Esophagus muscularis mucosa (tissue), 3 donors: ENCODE data around the gene TKTL1.

Experiments
- CTCF ChIP-seq, 3 experiments: fragments of 200-600 bp in 2 of 3; fragments of 450-650 bp in 1 of 3; sonication (generic) in 2 of 3; IDR thresholded peaks; one replicate each; pipeline ENCODE4 v1.5.1; 2017 to 2019; ENCODE audit warnings: antibody characterized with exemption in 3 of 3, mild to moderate bottlenecking in 2 of 3, moderate library complexity in 1 of 3
- POLR2A ChIP-seq: fragments of 450-650 bp; IDR thresholded peaks from one replicate; pipeline ENCODE4 v1.6.1; 2017; ENCODE audit warnings: antibody characterized with exemption, moderate library complexity, mild to moderate bottlenecking, low read depth
- POLR2AphosphoS5 ChIP-seq, 2 donors: sonication (generic); formaldehyde crosslinking; IDR thresholded peaks; one replicate each; pipeline ENCODE4 v1.6.1; 2017; ENCODE audit warnings: antibody characterized with exemption in 2 of 2

DNA sequence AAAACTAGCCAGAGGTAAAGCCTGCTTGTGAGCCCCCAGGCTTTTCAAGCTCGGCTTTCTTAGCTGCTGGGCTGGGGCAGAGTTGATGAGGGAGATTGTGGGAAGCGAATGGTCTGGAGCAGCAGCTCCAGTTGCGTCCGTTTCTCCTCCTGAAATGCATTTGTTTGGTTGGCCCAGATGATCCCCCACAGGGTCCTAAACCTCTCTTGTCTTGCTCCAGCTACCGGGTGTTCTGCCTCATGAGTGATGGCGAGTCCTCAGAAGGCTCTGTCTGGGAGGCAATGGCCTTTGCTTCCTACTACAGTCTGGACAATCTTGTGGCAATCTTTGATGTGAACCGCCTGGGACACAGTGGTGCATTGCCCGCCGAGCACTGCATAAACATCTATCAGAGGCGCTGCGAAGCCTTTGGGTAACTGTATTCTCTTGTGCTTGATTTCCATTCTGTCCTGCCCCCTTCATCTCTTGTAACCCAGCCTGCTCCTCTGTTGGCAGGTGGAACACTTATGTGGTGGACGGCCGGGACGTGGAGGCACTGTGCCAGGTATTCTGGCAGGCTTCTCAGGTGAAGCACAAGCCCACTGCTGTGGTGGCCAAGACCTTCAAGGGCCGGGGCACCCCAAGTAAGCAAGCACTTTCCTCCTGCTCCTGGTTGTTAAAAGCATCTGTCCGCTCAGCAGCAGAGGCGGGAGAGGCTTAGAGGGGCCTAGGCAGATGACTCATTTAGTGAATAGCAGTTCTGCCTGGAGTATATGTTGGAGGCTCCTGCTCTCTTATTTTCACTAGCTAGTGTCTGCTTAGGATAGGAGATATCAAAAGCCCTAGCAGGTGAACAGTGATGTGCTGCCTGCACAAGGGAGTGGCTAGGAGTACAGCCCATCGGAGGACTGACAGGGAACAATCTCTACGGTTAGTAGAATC is 15.3 kb downstream of the TKTL1 start:
- TF ChIP-seq CTCF (IDR thresholded peaks at IDR 0.05), result no peak
- TF ChIP-seq POLR2AphosphoS5 (IDR thresholded peaks at IDR 0.05), result no peak
- no peak for TF ChIP-seq POLR2A
